DMS 273 (cell line): ENCODE data around the gene SPC25.
A peak's percentile ranks its signal among the peaks of the same experiment; 100 is the strongest.
"Not testable (repeated sequence)": the region's sequence is repeated elsewhere in the genome, so short reads cannot be mapped to it uniquely, and the experiment has no call there.

Experiments used
- DNase-seq: peaks from one replicate; lab custom pipeline; 2025; ENCODE audit not compliant: unreplicated experiment; lab: John Stamatoyannopoulos, UW

The SPC25 gene, protein sequence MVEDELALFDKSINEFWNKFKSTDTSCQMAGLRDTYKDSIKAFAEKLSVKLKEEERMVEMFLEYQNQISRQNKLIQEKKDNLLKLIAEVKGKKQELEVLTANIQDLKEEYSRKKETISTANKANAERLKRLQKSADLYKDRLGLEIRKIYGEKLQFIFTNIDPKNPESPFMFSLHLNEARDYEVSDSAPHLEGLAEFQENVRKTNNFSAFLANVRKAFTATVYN

DNA sequence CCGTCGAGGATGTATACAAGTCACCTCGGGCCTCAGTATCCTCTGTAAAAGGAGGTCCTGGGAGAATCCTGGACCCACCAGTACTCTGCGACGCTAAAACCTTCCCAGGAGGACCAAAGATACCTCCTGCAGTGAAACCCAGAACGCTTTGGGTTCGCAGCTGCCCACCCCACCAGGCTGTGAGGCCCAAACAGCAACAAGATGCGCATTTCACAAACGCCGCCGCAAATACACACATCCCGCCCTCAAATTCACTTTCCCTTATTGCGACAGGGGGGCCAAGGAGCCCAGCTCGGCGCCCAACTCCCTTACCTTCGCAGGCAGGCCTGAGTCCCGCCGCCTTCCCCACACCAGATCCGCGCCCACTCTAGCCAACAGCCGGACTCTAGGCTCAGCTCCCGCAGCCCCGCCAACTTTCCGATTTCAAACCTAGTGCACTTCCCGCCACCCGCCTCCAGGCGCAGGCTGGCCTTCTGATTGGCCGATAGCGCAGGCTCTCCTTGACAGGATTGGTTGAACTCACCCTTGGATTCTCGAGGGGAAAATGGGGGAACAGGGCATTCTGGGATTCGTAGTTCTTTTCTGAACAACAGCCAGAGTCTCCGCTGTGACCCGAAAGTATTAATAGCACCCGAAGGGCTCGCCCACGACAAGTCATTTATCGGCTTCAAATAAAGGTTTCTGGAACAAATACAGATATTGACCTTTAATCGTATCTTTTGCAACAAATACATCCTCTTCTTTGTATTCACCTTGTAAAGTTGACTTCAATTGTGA is at the start of gene SPC25:
Gene SPC25, minus strand, starts transcription at position 425 of the 777 bp plus-strand sequence. CDS start 911 bp downstream, outside the sequence.
- peak; percentile 98 for DNase-seq

DNA sequence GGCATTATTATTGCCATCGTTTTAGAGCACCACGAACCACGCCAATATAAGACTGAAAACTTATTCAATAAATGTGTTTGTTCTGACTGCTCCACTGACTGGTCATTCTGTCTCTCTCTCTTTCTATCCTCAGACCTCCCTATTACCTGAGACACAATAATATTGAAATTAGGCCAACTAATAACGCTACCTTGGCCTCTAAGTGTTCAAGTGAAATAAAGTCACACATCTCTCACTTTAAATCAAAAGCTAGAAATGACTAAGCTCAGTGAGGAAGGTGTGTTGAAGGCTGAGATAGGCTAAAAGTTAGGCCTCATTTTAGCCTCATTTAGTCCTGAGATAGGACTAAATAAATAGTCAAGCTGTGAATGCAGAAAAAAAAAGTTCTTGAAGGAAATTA is 49.7 kb upstream of the SPC25 start:
- no peak for DNase-seq

DNA sequence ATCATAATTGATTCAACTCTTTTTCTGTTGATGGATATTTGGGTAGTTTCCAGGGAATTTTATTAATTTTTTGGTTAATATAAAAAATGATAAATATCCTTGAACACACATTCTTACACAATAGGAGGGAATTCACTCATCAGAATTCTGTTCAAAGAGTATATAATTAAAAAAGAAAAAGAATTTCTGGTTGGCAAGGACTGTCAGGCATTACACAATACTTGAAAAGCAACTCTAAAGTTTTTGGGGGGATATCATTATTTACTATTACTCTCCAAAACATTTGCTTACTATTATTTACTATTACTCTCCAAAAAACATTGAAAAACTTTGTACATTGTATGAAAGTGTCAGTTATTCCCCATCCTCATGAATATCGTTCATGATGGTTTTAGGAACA is 48.8 kb upstream of the SPC25 start:
- DNase-seq, result no peak

DNA sequence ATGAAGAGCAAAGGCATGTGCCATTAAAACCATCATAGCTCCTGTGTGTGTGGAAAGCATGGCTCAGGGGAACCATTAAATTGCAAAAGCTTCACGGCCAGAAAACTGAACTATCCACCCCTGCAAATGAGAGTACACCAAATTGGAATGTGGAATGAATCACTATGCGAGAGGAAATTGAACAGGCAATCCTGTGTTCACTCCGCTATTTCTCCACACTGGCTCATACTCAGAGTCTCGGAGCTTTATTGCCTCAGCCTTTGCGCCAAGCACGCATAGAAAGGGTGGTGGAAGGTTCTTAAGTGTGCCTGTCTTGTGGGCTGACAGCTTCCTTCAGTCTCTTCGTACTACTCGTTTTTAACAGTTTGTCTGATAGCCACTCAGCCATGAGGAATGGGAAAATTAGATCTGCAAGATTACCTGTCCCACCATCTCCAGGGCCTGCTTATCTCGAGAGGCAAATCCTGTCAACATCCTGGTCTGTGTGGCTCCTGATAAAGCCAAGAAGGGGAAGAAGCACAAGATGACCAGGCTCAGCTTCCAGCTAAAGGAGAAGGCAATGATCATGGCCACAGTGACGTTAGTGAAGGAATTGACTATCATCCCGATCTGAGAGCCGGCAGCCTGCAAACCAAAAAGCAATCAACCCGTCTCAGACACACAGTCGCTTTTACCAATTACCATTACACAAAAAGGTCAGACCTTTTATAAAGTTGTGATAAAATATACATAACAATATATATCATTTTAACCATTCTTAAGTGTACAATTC is 45.8 kb upstream of the SPC25 start:
- no peak for DNase-seq

DNA sequence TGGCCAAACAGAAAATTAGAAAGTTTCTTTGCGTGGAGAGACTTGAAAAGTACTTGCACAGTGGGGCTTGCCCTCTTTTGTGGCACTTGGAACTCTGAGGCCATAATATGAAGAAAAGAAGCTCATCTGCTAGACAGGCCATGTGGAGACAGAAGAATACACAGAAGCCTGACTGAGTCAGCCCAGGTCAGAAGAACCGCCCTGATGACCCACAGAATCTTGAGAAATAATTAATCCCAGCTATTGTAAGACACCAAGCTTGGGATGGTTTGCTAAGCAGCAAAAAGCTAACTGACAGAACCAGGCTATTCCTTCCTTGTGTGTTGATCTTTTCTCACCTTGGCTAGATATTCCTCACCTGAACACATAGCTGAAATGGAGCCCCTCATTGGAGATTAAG is 44.6 kb upstream of the SPC25 start:
- DNase-seq, result no peak

DNA sequence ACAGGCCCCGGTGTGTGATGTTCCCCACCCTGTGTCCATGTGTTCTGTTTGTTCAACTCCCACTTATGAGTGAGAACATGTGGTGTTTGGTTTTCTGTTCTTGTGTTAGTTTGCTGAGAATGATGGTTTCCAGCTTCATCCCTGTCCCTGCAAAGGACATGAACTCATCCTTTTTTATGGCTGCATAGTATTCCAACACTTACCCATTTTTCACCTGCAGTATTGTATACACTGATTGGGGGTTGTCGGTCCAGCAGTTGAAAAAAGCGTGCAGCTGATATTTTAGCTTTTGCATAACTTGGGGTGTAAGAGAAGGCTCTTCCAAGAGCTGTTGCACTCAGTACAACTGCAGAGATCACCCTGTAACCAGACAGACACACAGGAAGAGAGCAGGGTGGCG is 41.9 kb upstream of the SPC25 start:
- DNase-seq, result not testable (repeated sequence)

DNA sequence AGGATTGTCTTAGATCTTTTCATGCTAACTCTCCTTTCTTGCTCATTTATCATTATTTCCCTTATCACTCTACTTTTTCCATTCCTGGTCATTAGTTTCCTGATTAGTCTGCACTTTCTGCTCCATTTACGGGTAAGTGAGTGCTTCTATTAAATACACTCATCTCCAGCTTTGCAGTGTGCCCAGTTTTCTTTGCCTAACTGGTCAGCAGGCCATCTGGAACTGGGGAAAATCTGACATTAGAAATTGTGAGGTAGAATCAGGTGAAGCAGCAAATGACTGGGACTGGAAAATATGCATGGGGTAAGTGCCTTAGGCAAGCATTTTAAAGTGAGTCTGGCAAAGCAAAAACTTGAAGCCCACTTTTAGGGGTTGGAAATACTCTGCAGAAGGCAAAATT is 40.0 kb upstream of the SPC25 start:
- DNase-seq, result no peak

DNA sequence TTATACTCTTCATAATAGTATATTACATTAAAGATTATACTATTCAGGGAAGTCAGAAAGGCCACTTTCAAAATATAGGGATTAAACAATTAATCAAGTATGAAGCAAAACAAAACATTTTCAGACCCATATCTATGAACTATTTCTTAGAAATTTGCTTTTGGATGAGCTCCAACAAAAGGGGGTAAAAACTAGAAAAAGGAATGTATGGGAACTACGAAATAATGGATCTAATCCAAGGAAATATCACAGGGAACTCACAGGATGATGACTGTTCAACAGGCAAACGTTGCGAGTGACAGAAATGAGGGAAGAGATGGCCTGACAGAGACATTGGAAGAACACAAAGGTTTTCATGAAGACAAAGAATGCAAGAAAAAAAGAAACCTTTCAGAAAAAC is 38.8 kb upstream of the SPC25 start:
- no peak for DNase-seq

DNA sequence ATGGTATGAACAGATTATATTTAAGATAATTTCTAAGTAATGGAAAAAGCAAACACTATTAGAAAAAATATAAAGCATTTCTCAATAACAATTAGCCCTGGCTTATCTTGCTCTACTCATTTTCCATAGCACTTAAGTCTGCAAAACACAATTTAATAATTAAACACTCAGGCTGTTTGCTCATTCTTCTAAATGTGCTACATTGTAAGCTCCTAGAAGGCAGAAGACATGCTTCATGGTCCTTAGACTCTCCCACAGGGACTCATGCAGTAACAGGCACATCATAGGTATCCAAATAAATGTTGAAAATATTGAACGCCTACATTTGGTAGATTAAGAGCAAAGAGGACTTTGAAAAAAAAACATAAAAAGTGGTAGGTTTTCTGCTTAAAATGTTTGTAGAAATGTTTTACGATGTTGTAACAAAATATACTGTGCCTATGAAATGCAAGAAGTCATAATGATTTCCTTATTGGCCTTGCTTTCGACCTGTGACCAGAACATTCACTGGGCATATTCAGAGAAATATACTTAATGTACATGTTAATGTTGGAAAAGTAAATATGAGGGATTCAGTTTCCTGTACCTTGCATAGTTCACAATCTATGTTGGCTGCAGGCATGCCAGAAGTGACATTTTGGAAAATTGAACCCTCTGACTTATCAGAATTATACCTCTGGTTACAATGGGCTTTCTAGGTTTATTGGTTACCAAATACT is 38.0 kb upstream of the SPC25 start:
- no peak for DNase-seq

DNA sequence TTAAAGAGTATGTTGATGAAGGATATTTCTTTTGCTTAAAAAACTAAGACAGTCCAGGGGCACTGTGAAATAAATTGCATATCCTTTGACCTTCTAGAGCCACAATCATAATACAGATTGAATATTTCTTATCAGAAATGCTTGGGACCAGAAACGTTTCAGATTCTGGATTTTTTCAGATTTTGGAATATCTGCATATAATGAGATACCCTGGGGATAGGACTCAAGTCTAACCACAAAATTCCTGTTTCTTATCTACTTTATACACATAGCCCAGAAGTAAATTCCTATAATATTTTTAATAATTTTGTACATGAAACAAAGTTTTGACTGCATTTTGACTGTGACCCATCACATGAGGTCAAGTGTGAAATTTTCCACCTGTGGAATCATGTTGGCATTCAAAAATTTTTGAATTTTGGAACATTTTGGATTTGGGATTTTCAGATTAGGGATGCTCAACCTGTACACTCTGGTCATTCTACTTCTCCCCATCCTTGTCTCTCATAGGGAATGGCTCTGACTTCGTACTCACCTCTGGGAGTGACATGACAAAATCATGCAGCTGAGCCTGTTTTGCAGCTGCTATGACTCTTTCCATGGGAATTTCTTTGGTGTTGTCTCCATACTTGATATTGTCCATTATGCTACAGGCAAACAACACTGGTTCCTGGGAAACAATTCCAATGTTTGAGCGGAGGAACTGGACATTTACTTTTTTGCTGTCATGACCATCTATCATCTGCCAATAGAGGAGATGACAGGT is 36.6 kb upstream of the SPC25 start:
- DNase-seq, result no peak

DNA sequence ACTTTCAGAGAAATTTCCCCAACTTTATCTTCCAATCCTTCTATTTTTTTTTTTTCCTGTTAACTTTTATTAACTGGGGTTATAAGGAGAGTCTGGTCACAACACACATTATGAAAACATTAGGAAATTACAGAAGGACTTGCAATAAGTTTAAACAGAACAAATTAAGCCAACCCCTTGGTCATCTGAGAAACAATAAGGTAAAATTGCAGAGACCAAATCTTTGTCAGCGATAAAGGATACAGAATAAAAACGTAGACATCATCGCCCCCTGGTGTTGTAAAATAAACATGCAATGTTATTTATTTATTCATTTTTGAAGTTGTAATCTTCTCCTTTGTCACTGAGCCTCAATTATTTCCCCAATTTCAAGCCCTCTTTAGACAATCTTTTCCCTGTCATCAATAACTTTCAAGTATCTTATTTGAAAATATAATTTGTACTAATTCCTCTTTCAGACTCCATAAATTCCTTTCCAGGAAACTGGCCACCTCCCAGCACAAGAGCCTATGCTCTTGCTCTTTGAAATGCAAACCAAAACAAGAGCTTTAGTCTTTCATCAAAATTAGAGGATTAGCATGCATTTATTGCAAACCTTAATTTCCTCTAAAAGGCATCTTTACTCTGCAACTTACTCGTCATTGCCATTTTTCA is 30.4 kb upstream of the SPC25 start:
- DNase-seq, result peak; percentile 75

DNA sequence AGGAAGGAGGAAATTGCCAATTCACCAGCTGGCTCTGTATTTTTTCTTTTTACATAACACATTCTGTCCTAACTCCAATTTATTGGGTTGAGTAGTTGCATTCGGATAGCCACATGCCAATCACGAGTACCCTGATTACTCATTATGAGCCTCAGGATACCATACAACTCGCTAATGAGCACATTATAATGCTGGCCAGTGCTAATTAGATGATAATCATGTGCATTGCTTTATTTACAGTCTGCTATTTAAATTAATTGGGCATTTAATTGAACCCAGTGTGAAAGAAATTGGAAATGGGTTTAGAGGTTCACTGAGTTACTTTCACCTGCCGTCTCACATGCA is 26.1 kb upstream of the SPC25 start:
- DNase-seq, result no peak

DNA sequence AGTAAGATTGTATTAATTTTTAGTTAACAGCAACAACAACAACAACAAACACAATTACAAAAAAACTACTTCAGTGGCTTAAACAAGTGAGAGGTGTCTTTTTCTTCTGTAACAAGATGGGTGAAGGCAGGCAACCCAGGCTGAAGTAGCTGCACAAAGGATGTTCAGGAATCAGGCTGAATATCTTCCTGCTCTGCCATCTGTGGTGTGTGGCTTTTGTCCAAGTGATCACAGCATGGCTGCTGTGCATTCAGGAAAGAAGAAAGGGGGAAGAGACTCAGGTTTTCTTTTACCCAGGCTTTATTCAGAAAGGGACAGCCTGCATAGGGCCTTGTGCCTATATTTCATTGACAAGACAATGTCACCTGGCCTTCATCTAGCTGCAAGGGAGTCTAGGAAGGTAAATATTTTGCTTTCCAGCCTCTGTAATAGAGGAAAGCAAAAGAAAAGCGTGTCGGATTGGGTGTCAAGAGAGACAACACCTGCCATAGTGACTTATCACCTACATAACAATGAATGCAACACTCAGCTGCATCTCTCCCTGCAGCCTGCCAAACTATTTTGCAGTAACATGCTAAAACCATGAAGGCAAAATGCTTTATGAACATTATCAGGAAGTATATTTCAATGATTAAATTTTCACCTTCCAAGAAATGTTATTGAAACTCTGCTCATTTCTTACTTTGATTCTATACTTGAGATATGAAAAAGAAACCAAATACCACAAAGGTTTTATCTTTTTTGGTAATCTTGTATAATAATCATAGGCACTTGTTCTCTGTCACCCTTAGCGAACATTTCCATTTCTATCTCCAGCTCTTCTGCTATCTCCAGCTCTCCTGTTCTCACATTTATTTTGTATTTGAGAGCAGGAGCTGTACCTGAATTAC is 25.5 kb upstream of the SPC25 start:
- DNase-seq, result peak; percentile 86

DNA sequence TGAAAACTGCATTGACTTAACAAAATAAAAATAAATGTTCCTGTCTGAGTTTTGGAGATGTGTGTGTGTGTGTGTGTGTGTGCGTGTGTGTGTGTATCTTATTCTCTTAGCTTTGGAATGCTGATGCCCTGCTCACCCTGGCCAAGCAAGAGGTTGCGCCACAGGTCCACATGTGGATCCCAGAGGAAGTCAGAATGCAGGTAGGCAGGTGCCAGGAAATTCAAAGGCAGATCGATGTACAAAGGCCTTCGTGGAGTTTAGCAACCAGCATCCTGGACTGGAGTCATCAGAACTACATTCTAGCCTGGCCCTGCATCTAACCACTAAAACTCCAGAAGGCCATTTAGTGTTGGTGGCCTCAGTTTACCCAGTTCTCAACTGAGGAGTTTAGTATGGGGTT is 23.3 kb upstream of the SPC25 start:
- no peak for DNase-seq

DNA sequence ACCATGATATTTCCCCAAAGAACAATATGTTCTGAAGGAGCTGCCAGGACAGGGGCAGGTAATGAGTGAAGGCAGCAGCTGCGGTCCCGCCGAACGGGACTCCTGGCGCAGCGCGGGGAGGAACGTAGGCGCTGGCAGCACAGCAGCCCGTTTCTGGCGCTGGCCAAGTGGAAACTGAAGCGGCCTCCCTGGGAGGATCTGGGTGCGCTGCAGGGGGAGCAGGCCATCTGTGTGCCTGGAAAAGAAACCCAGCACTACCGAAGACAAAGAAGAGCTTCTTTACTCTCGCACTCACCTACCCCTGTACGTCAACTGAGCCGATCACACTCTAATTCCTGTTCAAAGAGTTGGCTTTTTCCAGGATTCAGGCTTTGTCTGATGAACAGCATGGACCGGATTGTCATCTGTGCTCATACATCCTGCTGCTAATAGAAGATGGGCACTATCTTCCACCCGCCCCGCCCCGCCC is 22.7 kb upstream of the SPC25 start:
- DNase-seq, result peak; percentile 92

DNA sequence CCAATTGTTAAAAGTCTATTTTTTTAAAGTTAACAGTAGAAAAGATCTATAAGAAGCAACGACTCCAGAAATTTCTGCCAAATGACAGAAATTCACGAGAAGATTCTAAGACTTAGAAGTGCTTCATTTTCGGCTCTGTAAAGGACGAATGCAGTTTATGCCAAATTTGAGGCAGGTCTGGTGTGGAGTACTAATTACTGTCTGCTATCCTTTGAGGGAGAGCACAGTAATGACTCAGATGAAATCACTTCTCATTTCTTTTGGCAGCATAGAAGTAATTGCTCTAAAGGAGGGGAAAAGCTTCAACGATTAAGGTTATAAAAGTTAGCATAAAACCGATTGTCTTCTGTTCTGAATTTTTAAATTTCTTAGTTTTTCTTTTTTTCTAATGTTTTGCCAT is 22.2 kb upstream of the SPC25 start:
- peak; percentile 40 for DNase-seq

DNA sequence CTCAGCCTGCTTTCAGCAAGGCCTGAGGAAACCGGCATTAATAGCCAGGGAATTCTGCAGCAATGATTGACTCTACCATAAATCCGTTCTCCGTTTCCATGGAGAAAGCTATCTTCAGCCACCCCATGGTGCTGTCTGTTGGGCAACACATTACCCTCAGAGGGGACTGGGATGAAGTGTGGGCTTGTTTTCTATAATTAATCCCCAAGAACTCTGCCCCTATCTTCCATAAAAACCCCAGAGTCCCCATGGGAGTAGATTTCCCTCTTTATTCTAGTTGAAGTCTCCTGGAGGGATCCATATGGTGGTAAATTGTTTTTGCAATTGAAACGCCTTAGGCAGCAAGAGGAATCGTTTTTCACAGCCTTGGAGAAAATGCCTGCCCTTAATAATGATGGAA is 20.1 kb upstream of the SPC25 start:
- peak; percentile 78 for DNase-seq

DNA sequence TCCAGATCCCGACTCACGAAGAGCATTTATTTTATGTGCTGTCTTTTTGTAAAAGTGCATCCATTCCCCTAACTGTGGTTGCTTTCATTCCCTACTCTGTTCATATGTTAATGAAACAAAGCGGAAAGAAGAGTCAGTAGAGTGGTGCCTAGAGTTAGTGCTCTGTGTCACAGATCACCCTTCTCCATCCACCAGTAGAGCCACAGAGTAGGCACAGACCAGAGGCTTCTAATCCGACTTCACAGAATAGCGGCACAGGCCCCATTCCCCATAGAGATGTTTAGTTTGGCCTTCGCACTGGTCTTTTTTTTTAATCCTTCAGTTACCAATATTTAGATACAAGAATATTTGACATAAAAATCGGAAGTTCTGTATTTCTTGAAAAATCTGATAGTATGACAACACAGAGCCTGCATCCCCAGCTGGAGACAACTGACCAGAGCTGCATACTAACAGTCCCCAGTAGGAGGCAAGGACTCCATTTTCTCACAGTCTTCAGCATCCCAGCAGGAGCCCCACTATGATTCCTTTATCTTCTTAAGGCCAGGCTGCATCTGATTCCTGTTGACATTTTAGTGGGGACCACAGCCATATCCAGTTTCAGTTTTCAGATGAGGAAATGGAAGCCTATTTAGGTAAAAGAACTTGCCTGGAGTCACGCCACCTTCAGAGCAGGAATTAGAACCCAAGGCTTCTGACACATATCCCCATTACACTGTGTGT is 17.9 kb upstream of the SPC25 start:
- no peak for DNase-seq
